ENCODE results near the gene NEFH.

DNA sequence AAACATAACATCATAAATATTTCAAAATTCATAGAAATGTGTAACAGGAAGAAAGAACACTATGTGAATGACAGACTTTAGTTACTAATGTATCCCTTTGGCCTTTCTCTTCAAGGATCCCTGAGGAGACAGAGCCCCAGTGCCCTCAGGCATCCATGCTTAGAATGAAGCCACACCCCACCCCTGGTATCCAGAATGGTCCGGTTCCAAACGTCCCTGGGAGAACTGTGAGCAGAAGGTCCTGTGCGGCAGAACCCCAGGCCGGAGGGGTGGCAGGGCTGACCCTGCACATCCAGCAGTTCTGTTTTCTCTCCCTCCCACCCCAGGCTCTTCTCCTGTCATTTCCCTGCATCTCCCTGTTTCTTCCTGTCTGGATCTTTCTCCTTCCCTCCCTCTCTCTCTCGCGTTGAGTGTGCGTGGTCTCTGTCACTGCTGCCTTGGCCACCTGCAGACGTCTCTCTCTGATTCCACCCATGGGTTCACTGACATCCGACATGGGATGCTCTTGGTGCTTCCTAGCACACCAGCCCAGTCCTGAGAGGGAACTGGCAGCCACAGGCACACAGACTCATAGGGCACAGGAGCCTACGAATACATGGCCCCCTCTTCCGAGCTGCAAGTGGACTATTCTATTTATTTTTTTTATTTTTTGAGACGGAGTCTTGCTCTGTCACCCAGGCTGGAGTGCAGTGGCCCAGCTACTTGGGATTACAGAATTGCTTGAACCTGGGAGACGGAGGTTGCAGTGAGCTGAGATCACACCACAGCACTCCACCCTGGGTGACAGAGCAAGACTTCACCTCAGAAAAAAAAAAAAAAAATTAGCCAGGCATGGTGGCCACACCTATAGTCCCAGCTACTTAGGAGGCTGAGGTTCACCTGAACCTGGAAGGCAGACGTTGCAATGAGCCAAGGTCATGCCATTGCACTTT is 35.9 kb upstream of the NEFH start:
- TF ChIP-seq, protein P1, sequence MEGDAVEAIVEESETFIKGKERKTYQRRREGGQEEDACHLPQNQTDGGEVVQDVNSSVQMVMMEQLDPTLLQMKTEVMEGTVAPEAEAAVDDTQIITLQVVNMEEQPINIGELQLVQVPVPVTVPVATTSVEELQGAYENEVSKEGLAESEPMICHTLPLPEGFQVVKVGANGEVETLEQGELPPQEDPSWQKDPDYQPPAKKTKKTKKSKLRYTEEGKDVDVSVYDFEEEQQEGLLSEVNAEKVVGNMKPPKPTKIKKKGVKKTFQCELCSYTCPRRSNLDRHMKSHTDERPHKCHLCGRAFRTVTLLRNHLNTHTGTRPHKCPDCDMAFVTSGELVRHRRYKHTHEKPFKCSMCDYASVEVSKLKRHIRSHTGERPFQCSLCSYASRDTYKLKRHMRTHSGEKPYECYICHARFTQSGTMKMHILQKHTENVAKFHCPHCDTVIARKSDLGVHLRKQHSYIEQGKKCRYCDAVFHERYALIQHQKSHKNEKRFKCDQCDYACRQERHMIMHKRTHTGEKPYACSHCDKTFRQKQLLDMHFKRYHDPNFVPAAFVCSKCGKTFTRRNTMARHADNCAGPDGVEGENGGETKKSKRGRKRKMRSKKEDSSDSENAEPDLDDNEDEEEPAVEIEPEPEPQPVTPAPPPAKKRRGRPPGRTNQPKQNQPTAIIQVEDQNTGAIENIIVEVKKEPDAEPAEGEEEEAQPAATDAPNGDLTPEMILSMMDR (IDR thresholded peaks at IDR 0.05; ENCODE audit: extremely low read depth in 1 of 2, insufficient read depth in 1 of 2, low read depth in 1 of 2, low read length in 2 of 2): no peak
- TF ChIP-seq JUN (IDR thresholded peaks at IDR 0.05; ENCODE audit: borderline replicate concordance, insufficient read depth, insufficient read length, low read depth): no peak
- no peak for TF ChIP-seq POLR2A (IDR thresholded peaks at IDR 0.05; ENCODE audit: low read depth, low read length)
- TF ChIP-seq POLR2AphosphoS5 (IDR thresholded peaks at IDR 0.05; ENCODE audit: insufficient read depth, low read depth, low read length): no peak
- TF ChIP-seq MYC (IDR thresholded peaks at IDR 0.05; ENCODE audit: low read depth, low read length): no peak
- TF ChIP-seq, protein P2, sequence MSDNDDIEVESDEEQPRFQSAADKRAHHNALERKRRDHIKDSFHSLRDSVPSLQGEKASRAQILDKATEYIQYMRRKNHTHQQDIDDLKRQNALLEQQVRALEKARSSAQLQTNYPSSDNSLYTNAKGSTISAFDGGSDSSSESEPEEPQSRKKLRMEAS (IDR thresholded peaks at IDR 0.05; ENCODE audit: insufficient read depth, insufficient read length): no peak
- TF ChIP-seq EZH2 (IDR thresholded peaks at IDR 0.05; ENCODE audit: borderline replicate concordance, low read depth, low read length, severe bottlenecking): no peak
- no peak for TF ChIP-seq FOS (IDR thresholded peaks at IDR 0.05; ENCODE audit: borderline replicate concordance, insufficient read depth, low read length)
